Activated T-cell treated with anti-CD3 and anti-CD28 coated beads, Interleukin-2, amount 50 U/mL, for 24 hours (primary cell): ENCODE measurements around the gene PCDH9.

Source experiments
- DNase-seq: peaks from one replicate; pipeline ENCODE4 v3.0.0-alpha.2; 2020
- H3K27ac Mint-ChIP-seq: 2 replicates; pipeline ENCODE4 v1.8.0; 2020; ENCODE audit warnings: mild to moderate bottlenecking, mixed read lengths
- H3K27me3 Mint-ChIP-seq: 2 replicates; pipeline ENCODE4 v1.8.0; 2020; ENCODE audit warnings: mixed read lengths
- H3K36me3 Mint-ChIP-seq: 2 replicates; pipeline ENCODE4 v1.8.0; 2020; ENCODE audit warnings: low read depth, mixed read lengths
- H3K4me1 Mint-ChIP-seq: 2 replicates; pipeline ENCODE4 v1.8.0; 2020; ENCODE audit warnings: low read depth, mixed read lengths
- H3K4me3 Mint-ChIP-seq: 2 replicates; pipeline ENCODE4 v1.8.0; 2020; ENCODE audit warnings: mild to moderate bottlenecking, moderate library complexity, mixed read lengths
- H3K9me3 Mint-ChIP-seq: 2 replicates; pipeline ENCODE4 v1.8.0; 2020; ENCODE audit warnings: mixed read lengths

Gene PCDH9

DNA sequence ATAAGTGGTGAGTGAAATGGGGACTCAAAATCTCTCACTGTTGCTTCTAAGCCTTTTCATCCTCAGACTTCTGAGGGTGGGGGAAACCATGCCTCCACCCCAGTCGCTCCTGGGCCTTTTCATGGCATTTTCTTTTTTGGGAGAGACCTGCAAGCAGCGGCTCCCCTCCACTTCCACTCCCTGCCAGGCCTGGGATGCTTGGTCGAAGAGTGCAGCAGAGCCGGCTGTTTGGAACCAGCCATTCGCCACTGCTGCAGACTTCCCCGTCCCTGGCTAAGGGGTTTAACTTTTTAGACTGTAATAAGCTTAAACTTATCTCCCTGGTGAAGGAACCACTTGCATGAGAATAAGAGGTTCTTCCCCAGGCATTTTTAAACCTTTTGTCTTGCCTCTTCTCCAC is 617.2 kb downstream of the PCDH9 start:
- Mint-ChIP-seq H3K27me3 (no peaks in the 10 kb centered on the region), H3K4me1 (no peaks in the 10 kb centered on the region), H3K9me3 (no peaks in the 10 kb centered on the region), H3K36me3 (no peaks in the 10 kb centered on the region), H3K27ac (no peak overlapping the region), H3K4me3 (no peak overlapping the region)
- DNase-seq = no peak

- Mint-ChIP-seq H3K36me3 (no peaks in the 10 kb centered on the region), H3K4me3 (no peak overlapping the region), H3K4me1 (no peaks in the 10 kb centered on the region), H3K9me3 (no peaks in the 10 kb centered on the region), H3K27ac (no peak overlapping the region), H3K27me3 (no peaks in the 10 kb centered on the region)
- no peak for DNase-seq
Observed at GRCh38 chr13:66586489-66586888, 643.6 kb downstream of the PCDH9 start.

DNA sequence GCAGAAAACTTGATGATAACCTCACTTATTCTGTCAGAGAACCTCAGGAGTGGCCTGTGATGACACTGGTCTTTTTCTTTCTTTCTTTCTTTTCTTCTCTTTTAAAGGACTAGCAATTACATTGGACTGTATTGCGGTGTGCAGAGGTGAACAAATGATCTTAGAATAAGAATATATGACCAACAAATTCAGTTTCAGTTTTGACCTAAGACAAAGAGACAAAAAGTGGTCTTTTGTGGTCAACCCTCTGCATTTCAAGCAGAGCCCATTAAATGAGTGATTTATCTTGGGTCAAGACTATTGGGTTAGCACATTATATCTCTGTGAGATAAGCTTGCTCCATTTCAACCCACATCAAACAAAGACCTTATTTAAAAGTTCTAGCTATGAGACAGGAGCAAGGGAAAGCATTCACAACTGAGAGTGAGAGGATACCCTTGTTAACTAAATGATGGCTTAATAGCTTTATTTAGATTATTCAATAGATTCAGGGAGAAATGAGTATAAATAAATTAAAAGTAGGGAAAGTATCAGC is 644.4 kb downstream of the PCDH9 start:
- Mint-ChIP-seq H3K4me1 (no peaks in the 10 kb centered on the region), H3K4me3 (no peak overlapping the region), H3K27me3 (no peaks in the 10 kb centered on the region), H3K36me3 (no peaks in the 10 kb centered on the region), H3K9me3 (no peaks in the 10 kb centered on the region), H3K27ac (no peak overlapping the region)
- no peak for DNase-seq

DNA sequence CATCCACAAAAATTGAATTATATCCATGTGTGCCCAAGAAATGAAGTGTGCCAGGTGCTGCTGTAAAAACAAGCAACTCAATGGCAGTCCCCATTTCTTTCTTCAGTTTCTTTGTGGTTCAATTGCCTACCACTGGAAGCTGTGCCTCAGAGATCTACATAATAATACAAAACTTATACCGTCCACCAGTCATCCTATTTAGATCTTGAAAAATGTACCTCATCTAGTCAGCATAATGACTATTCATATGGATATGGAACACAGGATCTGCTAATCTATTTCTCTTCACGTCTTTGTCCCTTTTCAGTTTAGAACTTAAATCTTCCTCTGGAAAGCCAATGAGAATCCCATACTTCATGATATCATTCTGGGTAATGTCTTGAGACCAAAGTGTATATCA is 648.5 kb downstream of the PCDH9 start:
- no peaks in the 10 kb centered on the region for H3K9me3 Mint-ChIP-seq
- no peak overlapping the region for H3K4me3 Mint-ChIP-seq
- no peaks in the 10 kb centered on the region for H3K4me1 Mint-ChIP-seq
- no peaks in the 10 kb centered on the region for H3K27me3 Mint-ChIP-seq
- DNase-seq = no peak
- H3K36me3 Mint-ChIP-seq = no peaks in the 10 kb centered on the region
- no peak overlapping the region for H3K27ac Mint-ChIP-seq

DNA sequence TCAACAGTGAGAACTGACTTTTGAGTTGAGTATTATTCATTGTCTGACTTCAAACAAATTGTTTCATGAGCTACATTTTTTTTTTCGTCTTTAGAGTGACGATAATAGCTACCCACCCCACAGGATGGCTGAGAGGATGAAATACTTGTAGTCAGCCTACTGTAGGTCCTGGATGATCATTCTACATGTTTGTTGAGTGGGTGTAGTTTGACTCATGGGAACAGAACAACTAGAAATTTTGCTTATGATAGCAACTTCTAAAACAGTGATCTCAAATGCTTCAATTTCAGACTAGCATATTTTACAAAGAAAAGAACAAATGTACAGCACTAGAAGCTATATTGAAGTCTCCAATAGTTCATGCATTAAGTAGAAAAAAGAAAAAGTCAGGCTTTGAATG is 651.8 kb downstream of the PCDH9 start:
- no peak overlapping the region for H3K27ac Mint-ChIP-seq
- no peak overlapping the region for H3K4me3 Mint-ChIP-seq
- H3K4me1 Mint-ChIP-seq = no peaks in the 10 kb centered on the region
- no peaks in the 10 kb centered on the region for H3K27me3 Mint-ChIP-seq
- no peaks in the 10 kb centered on the region for H3K9me3 Mint-ChIP-seq
- H3K36me3 Mint-ChIP-seq = no peaks in the 10 kb centered on the region
- DNase-seq = no peak

DNA sequence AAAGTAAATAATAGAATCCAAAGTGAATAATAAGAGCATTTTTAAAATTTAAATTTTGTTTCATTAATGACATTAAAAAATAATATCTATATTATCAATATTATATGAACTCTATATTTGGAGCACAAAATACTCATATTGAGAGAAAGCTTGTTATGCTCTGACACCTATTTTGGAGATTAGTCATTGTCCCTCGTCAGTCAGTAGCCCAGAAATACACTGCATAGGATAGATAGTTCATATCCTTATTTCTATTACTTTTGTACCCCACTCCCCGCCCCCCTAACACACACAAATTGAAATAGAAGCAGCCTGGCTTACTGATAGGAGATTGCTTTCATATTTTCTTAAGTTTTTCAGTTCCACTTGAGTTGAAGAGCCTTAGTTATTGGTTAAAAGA is 652.8 kb downstream of the PCDH9 start:
- no peak for DNase-seq
- Mint-ChIP-seq H3K36me3 (no peaks in the 10 kb centered on the region), H3K27ac (no peak overlapping the region), H3K4me3 (no peak overlapping the region), H3K9me3 (no peaks in the 10 kb centered on the region), H3K4me1 (no peaks in the 10 kb centered on the region), H3K27me3 (no peaks in the 10 kb centered on the region)

- Mint-ChIP-seq H3K4me1 (no peaks in the 10 kb centered on the region), H3K27ac (no peak overlapping the region), H3K27me3 (no peaks in the 10 kb centered on the region), H3K9me3 (no peaks in the 10 kb centered on the region), H3K4me3 (no peak overlapping the region), H3K36me3 (no peaks in the 10 kb centered on the region)
- no peak for DNase-seq
Observed at GRCh38 chr13:66576381-66576780, 653.8 kb downstream of the PCDH9 start.

DNA sequence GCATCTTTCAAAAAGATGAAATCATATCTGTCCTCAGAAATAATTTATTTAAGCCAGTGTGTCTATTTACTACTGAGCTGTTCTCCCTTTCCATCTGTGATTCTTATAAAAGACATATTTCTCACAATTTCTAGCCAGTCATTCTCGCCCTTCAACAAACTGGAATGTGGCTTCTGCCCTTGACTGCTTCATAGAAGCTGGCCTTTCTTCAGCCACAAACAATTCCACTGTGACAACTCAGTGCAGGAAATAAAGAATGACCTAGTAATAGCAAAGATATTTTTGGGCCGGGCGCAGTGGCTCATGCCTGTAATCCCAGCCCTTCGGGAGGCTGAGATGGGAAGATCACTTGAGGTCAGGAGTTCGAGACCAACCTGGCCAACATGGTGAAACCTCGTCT is 655.5 kb downstream of the PCDH9 start:
- H3K27me3 Mint-ChIP-seq = no peaks in the 10 kb centered on the region
- no peaks in the 10 kb centered on the region for H3K36me3 Mint-ChIP-seq
- DNase-seq = no peak
- no peaks in the 10 kb centered on the region for H3K4me1 Mint-ChIP-seq
- no peak overlapping the region for H3K4me3 Mint-ChIP-seq
- no peak overlapping the region for H3K27ac Mint-ChIP-seq
- no peaks in the 10 kb centered on the region for H3K9me3 Mint-ChIP-seq

GRCh38 chr13:66567899-66568612 is 662.1 kb downstream of the PCDH9 start:
- H3K4me3 Mint-ChIP-seq = no peak overlapping the region
- H3K27ac Mint-ChIP-seq = no peak overlapping the region
- no peak for DNase-seq
- no peaks in the 10 kb centered on the region for H3K36me3 Mint-ChIP-seq
- H3K27me3 Mint-ChIP-seq = no peaks in the 10 kb centered on the region
- H3K9me3 Mint-ChIP-seq = peaks cover 5% of the 10 kb centered on the region
- no peaks in the 10 kb centered on the region for H3K4me1 Mint-ChIP-seq

GRCh38 chr13:66565279-66565678 is 664.9 kb downstream of the PCDH9 start:
- no peak overlapping the region for H3K4me3 Mint-ChIP-seq
- H3K36me3 Mint-ChIP-seq = no peaks in the 10 kb centered on the region
- no peaks in the 10 kb centered on the region for H3K27me3 Mint-ChIP-seq
- peaks cover 10% of the 10 kb centered on the region for H3K9me3 Mint-ChIP-seq
- H3K27ac Mint-ChIP-seq = no peak overlapping the region
- no peaks in the 10 kb centered on the region for H3K4me1 Mint-ChIP-seq
- no peak for DNase-seq

- Mint-ChIP-seq H3K4me3 (no peak overlapping the region), H3K36me3 (no peaks in the 10 kb centered on the region), H3K27me3 (no peaks in the 10 kb centered on the region), H3K9me3 (peaks cover 10% of the 10 kb centered on the region), H3K27ac (no peak overlapping the region), H3K4me1 (no peaks in the 10 kb centered on the region)
- DNase-seq = no peak
Observed at GRCh38 chr13:66563076-66563475, 667.1 kb downstream of the PCDH9 start.

- Mint-ChIP-seq H3K36me3 (no peaks in the 10 kb centered on the region), H3K4me1 (no peaks in the 10 kb centered on the region), H3K4me3 (no peak overlapping the region), H3K27ac (no peak overlapping the region), H3K27me3 (no peaks in the 10 kb centered on the region), H3K9me3 (peaks cover 10% of the 10 kb centered on the region)
- DNase-seq = no peak
Observed at GRCh38 chr13:66562054-66562453, 668.1 kb downstream of the PCDH9 start.

DNA sequence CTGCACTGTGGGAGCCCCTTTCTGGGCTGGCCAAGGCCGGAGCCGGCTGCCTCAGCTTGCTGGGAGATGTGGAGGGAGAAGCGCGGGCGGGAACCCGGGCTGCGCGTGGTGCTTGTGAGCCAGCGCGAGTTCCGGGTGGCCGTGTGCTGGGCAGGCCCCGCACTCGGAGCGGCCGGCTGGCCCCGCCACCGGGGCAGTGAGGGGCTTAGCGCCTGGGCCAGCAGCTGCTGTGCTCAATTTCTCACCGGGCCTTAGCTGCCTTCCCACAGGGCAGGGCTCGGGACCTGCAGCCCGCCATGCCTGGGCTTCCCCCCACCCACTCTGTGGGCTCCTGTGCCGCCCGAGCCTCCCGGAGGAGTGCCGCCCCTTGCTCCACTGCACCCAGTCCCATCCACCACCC is 669.1 kb downstream of the PCDH9 start:
- H3K27me3 Mint-ChIP-seq = no peaks in the 10 kb centered on the region
- H3K4me1 Mint-ChIP-seq = no peaks in the 10 kb centered on the region

DNA sequence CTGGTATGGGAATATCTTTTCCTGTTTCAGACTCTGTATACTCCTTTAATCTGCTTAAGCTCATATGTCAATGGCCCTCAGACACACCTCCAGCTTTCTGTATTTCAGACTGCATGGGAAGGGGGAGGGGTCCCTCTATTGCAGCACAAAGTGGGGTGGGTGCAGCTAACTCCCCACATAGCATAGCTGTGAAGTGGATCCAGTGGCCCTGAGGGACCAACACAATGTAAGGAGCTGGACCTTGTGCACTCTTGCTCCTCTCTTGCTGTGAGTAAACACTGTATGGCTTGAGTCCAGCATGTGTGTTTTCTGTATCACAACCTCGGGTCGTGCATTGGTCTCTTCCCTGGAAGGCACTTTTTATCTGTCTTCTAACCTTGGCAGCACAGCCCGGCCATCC is 669.9 kb downstream of the PCDH9 start:
- Mint-ChIP-seq H3K4me3 (no peak overlapping the region), H3K27me3 (no peaks in the 10 kb centered on the region), H3K36me3 (no peaks in the 10 kb centered on the region), H3K4me1 (no peaks in the 10 kb centered on the region), H3K9me3 (peaks cover 10% of the 10 kb centered on the region), H3K27ac (no peak overlapping the region)
- DNase-seq = no peak

More for the DNA sequence above, 669.1 kb downstream of the PCDH9 start:
- no peak overlapping the region for H3K27ac Mint-ChIP-seq
- DNase-seq = no peak
- H3K4me3 Mint-ChIP-seq = no peak overlapping the region
- H3K36me3 Mint-ChIP-seq = no peaks in the 10 kb centered on the region
- H3K9me3 Mint-ChIP-seq = peaks cover 10% of the 10 kb centered on the region

GRCh38 chr13:66559093-66559492 is 671.0 kb downstream of the PCDH9 start:
- Mint-ChIP-seq H3K27me3 (no peaks in the 10 kb centered on the region), H3K4me3 (no peak overlapping the region), H3K4me1 (no peaks in the 10 kb centered on the region), H3K36me3 (no peaks in the 10 kb centered on the region), H3K27ac (no peak overlapping the region), H3K9me3 (peaks cover 10% of the 10 kb centered on the region)
- no peak for DNase-seq

- no peak overlapping the region for H3K27ac Mint-ChIP-seq
- no peaks in the 10 kb centered on the region for H3K36me3 Mint-ChIP-seq
- H3K27me3 Mint-ChIP-seq = no peaks in the 10 kb centered on the region
- no peaks in the 10 kb centered on the region for H3K4me1 Mint-ChIP-seq
- peaks cover 10% of the 10 kb centered on the region for H3K9me3 Mint-ChIP-seq
- no peak overlapping the region for H3K4me3 Mint-ChIP-seq
- DNase-seq = no peak
Observed at GRCh38 chr13:66558506-66558905, 671.6 kb downstream of the PCDH9 start.
